ENCODE results near the gene SEMA3B. TPM values are rescaled to one million over a fixed set of nuclear protein-coding genes. Genes with fewer than 3 reads are reported as not detected.
"Not testable (repeated sequence)": the region's sequence is repeated elsewhere in the genome, so short reads cannot be mapped to it uniquely, and the experiment has no call there.

SEMA3B gene
- total RNA-seq, 1 experiment from 2014 or later: 6.1 TPM

DNA sequence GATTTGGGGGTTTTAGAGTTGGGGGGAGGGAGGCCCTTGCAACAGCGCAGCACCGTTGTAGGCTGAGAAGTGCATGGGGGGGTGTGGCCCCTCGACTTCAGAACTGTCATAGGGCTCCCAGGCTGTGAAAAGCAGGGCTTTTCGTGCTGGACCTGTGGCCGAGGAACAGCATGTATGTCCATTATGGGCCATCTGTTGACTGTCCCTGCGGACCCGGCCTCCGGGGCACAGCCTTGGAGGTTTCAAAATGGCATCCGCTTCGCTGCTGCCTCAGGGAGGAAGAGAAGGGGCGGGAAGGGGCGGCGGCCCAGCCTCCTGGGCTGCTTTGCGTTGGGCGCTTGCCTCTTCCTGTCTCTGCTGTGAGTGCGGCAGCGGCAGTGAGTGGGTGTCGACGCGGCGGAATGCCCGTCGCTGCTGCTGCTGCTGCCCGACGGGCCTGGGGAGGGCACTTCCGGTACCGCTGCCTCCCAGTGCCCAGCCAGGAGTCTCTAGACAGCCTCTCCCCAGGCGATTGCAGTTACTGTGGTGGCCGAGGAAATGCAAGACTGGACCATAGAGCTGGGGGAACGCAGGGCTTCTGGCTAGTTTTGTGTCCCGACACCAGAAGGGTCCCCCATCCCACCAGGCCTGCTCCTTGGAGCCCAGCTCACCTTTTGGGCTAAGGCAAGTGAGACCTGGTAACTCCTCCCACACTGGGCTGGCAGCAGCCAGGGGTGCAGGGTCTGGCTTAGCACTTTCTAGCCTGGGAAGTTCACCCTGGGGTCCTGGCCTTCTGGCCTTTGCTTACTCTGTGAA, 31.0 kb upstream of the SEMA3B start:
- DNase-seq (ENCODE audit: extremely low read depth, low read depth): peak; percentile 46

- DNase-seq (ENCODE audit: extremely low read depth, low read depth): no peak
These were observed 30.4 kb upstream of the SEMA3B start for GRCh38 chr3:50238549-50239026.

- no peak for DNase-seq (ENCODE audit: extremely low read depth, low read depth)
These were observed 29.3 kb upstream of the SEMA3B start for GRCh38 chr3:50239649-50240048.

GRCh38 chr3:50241163-50241562, 27.8 kb upstream of the SEMA3B start:
- DNase-seq (ENCODE audit: extremely low read depth, low read depth): no peak

DNA sequence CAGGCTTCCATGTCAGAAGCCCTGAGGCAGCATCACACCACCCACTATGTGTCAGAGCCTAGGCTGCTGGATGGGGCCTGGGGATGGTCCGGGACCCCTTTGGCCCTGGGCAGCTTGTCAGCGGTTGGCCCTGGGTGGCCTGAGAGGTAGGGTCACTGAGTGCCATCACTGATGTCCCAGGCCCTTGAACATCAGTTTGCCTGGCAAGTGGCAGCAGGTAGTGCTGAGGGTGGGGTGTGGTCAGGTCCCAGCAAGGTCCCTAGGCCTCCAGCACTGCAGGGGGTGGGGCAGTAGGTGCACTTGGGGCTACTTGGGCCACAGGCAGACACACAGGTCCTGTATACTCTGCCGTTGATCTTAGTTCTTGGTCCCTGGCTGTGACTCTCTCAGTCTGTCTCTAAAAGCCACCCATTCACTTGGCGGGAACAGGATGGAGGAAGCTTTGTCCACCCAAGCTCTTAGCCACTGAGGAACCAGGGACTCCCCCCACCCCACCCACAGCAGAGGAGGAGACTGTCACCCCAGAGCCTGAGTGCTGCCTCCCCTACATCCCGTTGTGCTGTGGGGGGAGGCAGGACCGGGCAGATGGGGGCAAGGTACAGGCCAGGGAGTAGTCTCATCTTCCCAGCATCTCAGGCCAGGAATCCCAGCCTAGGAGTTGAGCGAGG, 27.1 kb upstream of the SEMA3B start:
- DNase-seq (ENCODE audit: extremely low read depth, low read depth): no peak

DNA sequence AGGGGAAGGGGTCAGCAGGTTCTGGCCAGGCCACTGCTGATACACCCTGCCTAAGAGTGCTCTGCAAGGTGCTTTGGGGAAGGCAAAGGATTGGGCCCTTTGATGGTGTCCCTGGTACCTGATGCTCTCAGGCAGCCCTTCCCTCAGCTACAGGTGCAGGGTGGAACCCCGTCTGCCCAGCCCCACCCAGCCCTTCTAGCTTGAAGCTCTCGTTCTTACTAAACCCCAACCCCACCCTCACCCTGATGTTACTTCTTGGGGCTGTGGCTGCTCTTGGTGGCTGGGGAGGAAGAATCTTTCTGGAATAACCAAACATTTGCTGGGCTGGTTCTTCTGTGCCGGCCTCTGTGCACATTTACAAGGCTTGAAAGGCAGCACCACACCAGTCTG, 26.6 kb upstream of the SEMA3B start:
- DNase-seq (ENCODE audit: extremely low read depth, low read depth): no peak

GRCh38 chr3:50242851-50243542, 25.9 kb upstream of the SEMA3B start:
- DNase-seq (ENCODE audit: extremely low read depth, low read depth): no peak

GRCh38 chr3:50243543-50243895, 25.4 kb upstream of the SEMA3B start:
- no peak for DNase-seq (ENCODE audit: extremely low read depth, low read depth)

DNA sequence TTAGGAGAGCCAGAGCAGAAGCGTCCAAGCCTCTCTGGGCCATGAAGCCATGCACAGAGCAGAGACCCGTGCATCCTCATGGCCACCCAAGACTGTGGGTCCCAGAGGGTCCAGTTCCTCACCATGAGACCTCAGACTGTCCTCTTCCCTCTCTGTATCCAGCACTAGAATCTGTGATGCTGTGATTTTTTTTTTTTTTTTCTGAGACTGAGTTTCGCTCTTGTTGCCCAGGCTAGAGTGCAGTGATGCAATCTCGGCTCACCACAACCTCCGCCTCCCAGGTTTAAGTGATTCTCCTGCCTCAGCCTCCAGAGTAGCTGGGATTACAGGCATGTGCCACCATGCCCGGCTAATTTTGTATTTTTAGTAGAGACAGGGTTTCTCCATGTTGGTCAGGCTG, 24.1 kb upstream of the SEMA3B start:
- DNase-seq (ENCODE audit: extremely low read depth, low read depth): not testable (repeated sequence)

GRCh38 chr3:50245251-50245745, 23.6 kb upstream of the SEMA3B start:
- DNase-seq (ENCODE audit: extremely low read depth, low read depth): no peak

- DNase-seq (ENCODE audit: extremely low read depth, low read depth): peak; percentile 63
These were observed 23.0 kb upstream of the SEMA3B start for GRCh38 chr3:50245831-50246516.

DNA sequence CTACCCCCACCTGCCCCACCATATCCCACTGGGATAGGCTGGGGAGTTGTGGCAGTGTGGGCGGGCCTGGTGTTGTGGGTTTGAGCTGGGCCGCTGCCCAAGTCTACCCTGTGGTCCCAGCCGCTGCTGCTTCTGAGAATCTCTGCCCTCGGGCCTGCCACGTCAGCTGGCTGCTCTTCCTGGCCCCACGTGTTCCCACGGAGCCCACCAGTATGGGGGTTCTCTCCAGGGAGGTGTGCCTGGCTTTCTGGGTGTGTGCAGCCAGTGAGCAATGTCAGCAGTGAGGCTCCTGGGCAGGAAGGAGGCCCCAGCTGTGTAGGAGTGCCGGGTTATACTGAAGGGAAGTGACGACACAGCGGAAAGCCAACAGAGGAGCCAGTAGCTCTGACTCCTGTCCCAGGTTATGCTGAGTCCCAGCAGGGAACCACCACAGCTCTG, 22.4 kb upstream of the SEMA3B start:
- DNase-seq (ENCODE audit: extremely low read depth, low read depth): no peak

DNA sequence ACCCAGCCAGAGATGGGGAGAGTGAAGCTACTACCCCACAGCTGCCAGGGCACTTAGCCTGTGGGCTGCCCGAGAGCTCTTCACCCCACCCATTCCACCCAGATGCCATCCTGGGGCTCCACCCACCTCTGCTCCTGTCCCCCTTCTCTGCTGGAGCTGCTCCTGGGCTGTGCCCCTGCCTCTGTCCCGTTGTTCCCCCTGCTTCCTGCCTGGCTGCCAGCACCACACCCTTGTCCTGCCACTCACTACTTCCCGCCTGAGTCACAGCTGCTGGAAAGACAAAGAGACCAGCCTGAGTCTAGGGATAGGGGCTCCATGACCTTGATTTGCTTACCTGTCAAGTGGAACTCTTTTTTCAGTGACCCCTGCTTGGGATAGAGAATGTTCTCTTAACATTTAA, 20.6 kb upstream of the SEMA3B start:
- DNase-seq (ENCODE audit: extremely low read depth, low read depth): peak; percentile 32

DNA sequence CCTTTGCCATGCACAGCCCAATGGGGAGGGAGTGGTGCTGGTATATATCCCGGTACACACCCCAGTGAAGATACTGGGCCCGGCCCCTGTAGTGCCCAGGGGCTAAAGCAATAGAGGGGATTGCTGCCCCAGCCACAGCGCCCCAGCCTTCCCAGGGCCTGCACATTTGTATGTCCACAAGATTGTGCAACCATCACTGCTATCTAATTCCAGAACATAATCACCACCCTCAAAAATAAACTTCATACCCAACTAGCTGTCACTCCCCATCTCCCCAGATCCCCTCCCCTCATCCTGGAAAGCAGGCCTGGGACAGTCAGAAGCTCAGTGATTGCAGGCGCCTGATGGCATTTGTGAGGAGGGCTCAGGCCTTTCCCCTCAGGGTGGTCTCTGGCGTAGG, 19.5 kb upstream of the SEMA3B start:
- DNase-seq (ENCODE audit: extremely low read depth, low read depth): no peak

DNA sequence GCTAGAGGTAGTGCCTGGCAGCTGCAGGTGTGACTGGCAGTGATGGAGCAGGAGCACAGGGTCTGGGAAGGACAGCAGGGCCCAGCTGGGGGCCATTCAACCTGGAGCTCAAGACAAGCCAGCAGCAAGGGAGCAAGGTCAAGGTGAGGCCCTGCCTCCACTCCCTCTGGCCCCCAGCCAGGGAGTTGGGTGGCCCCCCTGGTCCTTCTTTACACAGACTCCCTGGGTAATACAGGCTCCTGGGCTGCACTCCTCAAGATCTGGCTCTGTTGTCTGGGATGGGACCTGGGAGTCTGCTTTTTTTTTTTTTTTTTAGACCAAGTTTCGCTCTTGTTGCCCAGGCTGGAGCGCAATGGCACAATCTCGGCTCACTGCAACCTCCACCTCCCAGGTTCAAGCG, 18.4 kb upstream of the SEMA3B start:
- DNase-seq (ENCODE audit: extremely low read depth, low read depth): no peak

DNA sequence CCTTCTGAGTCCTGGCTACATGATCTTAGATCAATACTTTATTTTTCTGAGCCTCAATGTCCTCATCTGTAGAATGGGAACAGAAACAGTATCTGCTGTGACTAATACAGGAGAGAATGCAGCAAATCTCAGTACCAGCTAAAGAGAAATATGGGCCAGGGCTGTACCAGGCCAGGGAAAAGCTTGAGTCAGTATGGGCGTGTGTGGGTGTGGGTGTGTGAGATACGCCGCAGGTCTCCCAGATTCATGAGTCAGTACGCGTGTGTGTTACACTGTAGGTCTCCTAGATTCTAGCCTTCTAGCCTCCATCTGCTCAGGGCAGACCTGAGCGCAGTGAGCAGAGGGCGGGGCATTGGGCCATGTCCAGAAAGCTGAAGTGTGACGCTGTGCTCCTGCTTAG, 17.7 kb upstream of the SEMA3B start:
- DNase-seq (ENCODE audit: extremely low read depth, low read depth): no peak

GRCh38 chr3:50254577-50255250, 14.2 kb upstream of the SEMA3B start:
- no peak for DNase-seq (ENCODE audit: extremely low read depth, low read depth)

DNA sequence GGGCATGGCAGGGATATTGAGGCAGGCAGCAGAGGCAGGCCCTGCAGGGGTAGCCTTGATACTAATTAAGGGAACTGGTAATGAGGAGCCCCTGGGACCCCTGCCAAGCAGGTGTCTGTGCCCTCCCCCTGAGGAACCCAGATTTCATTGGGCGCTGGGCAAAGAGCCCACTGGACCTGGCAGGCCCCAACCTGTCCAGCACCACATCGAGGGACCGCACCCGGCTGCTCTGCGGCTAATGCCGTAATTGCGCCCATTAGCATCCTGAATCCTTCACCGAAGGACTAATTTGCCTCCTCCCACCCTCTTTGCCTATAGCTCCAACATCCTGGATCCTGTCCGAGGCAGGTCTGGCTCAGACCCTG, 13.7 kb upstream of the SEMA3B start:
- no peak for DNase-seq (ENCODE audit: extremely low read depth, low read depth)

DNA sequence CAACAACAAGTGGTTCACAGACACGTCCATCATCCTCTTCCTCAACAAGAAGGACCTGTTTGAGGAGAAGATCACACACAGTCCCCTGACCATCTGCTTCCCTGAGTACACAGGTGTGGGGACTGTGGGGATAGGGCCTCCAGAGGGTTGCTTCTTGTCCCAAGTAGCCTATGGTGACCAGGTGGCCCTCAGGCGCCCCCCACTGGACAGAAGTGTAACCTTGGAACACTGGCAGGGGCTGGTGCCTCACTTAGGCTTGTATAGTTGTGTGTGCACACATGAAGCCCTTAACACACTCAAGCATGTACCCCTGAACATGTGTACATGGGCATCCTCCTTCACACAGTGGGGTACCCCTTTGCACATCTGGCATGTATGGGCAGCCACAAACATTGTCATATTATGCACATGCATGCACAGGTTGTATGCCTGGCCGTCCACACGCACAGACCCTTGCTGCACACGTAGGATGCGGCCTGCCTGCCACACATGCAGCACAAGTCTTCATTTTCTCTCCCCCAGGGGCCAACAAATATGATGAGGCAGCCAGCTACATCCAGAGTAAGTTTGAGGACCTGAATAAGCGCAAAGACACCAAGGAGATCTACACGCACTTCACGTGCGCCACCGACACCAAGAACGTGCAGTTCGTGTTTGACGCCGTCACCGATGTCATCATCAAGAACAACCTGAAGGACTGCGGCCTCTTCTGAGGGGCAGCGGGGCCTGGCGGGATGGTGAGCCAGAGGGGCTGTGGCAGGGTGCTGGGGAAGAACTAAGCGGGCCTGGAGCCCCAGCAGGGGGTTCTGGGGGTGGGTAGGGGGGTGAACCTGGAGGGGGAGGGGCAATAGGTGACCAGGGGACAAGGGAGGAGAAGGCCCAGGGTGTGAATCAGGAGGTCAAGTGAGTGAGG, 11.7 kb upstream of the SEMA3B start:
- no peak for DNase-seq (ENCODE audit: extremely low read depth, low read depth)

Measured in NCI-H460 (cell line).